Measurements from ENCODE around the gene C3.

Gene C3

DNA sequence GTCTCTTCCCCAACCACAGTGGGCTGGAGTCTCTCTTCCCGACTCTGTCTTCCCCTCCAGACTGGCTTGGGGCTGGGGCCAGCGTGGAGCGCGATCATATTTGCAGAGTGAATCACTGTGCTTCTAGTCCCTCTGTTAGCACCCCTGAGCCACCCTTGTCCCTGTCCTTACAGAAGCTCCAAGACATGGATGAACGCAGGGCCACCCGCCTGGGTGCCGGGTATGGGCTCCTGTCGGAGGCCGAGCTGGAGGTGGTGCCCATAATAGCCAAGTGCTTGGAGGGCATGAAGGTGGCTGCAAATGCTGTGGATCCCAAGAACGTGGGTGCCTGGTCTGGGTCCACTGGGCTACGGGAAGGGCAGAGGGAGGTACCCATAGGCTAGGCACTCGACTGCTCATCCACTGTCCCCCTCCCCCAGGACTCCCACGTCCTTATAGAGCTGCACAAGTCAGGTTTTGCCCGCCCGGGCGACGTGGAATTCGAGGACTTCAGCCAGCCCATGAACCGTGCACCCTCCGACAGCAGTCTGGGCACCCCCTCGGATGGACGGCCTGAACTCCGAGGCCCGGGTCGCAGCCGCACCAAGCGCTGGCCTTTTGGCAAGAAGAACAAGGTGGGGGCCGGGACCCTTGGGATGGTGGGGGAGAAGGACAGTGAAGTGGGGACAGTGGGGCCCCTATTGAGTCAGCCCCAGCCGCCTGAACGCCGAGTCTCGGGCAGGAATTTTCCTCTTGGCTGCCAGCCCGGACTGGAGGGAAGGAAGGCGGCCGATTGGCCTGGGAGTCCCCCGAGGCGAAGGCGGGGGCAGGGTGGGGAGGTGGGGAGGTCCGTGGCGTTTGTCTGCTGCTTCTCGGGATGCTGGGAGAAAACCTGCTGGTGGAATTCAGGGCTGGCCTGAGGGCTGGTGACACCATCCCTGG lies 24.2 kb upstream of the C3 start:
- H3K4me3 ChIP-seq (replicated peaks; ENCODE audit: low read depth, low read length), result peak overlapping the region; percentile 9
- TF ChIP-seq, protein P1, sequence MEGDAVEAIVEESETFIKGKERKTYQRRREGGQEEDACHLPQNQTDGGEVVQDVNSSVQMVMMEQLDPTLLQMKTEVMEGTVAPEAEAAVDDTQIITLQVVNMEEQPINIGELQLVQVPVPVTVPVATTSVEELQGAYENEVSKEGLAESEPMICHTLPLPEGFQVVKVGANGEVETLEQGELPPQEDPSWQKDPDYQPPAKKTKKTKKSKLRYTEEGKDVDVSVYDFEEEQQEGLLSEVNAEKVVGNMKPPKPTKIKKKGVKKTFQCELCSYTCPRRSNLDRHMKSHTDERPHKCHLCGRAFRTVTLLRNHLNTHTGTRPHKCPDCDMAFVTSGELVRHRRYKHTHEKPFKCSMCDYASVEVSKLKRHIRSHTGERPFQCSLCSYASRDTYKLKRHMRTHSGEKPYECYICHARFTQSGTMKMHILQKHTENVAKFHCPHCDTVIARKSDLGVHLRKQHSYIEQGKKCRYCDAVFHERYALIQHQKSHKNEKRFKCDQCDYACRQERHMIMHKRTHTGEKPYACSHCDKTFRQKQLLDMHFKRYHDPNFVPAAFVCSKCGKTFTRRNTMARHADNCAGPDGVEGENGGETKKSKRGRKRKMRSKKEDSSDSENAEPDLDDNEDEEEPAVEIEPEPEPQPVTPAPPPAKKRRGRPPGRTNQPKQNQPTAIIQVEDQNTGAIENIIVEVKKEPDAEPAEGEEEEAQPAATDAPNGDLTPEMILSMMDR (IDR thresholded peaks at IDR 0.05; ENCODE audit: low read depth, low read length, missing control alignments), result no peak
- DNase-seq (ENCODE audit: extremely low read depth, low read depth), result no peak

DNA sequence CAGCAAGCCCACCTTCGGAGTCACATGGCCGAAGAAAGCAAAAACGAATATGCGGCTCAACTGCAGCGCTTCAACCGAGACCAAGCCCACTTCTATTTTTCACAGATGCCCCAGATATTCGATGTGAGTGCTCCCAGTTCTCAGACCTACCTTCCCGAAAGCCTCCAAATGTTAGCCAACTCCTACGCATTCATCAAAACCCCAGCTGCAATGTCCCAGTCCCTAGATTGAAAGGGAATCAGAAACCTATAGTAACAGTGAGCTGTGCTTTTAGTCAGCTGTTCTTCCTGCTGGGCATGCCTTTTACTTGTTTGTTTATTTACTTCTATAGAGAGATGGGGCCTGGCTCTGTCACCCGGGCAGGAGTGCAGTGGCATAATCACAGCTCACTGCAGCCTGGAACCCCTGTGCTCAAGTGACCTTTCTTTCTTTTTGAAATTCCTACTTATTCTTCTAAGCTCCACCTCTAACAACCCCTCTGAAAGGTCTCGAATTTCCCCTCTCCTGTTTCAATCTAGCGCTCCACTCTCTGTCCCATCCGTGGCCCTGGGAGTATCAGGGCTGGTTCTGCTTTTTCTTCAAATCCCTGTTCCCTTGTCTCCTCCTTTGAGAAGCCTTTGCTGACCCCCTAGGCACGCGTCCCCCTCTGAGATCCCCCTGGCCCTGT lies 23.4 kb upstream of the C3 start:
- DNase-seq (ENCODE audit: extremely low read depth, low read depth), result no peak
- TF ChIP-seq, protein P1 (IDR thresholded peaks at IDR 0.05; ENCODE audit: low read depth, low read length, missing control alignments), result no peak
- H3K4me3 ChIP-seq (replicated peaks; ENCODE audit: low read depth, low read length), result peak overlapping the region; percentile 9

DNA sequence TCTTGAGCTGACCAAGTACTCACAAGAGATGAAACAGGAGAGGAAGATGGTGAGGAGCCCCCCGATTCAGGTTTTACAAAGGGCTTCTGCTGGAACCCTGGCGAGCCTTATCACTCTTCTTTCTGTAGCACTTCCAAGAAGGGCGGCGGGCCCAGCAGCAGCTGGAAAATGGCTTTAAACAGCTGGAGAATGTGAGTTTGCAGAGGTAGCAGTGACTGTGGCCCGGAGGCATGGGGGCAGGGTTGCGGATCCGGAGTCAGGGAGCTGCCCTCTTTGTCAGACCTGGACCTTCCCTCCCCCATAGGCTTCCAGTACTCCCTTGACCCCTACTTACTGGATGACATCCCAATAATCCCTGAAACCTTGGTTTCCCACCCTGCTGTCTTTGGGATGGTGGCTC lies 22.6 kb upstream of the C3 start:
- no peak overlapping the region for H3K4me3 ChIP-seq (replicated peaks; ENCODE audit: low read depth, low read length)
- TF ChIP-seq, protein P1 (IDR thresholded peaks at IDR 0.05; ENCODE audit: low read depth, low read length, missing control alignments), result no peak
- no peak for DNase-seq (ENCODE audit: extremely low read depth, low read depth)

DNA sequence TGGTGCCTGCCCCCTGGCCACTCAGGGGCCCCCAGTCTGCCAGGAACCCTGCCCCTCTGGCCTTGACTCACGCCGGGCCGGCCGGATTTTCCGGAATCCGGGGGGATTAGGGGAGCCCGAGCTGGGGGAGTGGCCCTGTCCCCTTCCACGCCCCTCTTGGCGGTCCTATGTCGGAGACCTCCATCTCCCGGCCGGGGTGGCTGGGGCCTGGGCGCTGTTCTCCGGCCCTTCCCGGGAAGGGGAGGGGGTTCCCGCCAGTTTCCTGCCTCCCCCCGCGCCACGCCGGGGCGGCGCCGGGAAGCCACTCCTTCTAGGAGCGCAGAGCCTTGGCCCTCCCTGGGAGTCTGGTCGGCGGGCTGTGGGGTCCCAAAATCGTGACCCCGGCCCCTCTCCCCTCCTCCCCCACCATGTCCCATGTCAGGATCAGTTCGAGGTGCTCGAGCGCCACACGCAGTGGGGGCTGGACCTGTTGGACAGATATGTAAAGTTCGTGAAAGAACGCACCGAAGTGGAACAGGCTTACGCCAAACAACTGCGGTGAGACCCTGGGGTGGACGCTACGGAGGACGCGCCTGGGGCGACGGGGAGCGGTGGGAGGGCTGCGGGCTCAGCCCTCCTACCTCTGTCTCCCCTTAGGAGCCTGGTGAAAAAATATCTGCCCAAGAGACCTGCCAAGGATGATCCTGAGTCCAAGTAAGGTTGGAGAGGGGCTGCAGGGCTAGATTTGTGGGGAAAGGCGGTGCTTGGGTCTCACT lies 20.3 kb upstream of the C3 start:
- DNase-seq (ENCODE audit: extremely low read depth, low read depth), result no peak
- TF ChIP-seq, protein P1 (IDR thresholded peaks at IDR 0.05; ENCODE audit: low read depth, low read length, missing control alignments), result no peak
- H3K4me3 ChIP-seq (replicated peaks; ENCODE audit: low read depth, low read length), result peak overlapping the region; percentile 87

DNA sequence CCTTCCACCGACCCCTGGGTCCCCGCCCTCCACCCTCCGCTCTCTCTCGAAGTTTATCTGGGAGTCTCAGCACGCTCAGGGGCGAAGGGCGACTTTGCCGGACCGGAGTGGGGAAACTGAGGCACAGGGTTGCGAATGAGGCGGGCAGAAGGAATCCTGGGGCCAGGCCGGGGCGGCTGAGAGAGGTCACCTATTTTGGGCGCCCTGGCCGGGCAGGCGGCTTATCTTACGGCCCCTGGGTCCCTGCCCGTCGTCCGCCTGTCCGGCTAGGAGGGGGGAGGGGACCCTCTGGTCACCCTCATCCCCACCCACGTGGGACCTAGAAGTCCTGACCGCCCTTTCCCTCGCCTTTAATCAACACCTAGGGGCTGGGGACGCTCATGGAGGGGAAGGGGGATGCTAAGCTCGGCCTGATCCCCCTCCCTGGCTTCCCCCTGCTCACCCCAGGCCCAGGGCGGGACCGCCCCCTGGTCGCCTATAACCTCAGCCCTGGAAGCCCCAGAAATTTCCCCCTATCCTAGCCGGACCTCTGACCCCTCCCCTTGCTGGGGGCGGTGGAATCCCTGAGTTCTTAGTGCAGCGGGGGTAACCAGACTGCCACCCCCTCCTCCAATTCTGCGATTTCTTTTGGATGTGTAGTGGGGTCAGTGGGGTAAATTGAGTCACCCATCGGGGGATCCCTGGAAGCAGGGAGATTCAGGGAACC lies 19.6 kb upstream of the C3 start:
- TF ChIP-seq, protein P1 (IDR thresholded peaks at IDR 0.05; ENCODE audit: low read depth, low read length, missing control alignments), result no peak
- no peak for DNase-seq (ENCODE audit: extremely low read depth, low read depth)
- H3K4me3 ChIP-seq (replicated peaks; ENCODE audit: low read depth, low read length), result peak overlapping the region; percentile 87

DNA sequence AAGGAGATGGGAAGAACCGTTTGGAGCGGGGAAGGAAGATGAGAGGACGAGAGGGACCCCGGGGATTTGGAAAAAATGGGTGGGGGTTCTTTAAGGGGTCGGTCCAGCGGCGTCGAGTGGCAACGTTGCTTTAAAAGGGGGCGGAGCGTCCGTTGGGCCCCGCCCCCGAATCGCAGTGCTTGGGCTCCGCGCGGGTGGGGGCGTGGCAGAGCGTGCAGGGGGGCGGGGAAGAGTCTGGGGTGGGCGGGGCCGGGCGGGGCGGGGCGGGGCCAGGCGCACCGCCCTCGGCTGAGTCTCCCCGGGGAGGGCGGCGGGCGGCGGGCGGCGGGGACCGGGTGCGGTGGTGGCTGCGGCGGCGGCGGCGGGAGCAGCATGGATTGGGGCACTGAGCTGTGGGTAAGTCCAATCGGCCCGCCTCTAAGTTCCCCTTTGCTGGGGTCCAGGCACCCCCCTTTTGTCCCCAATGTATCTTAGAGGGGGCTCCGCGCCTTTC lies 19.0 kb upstream of the C3 start, which contains the start of gene TRIP10:
TSS of gene TRIP10 (plus strand) at position 291 of the 493 bp plus-strand sequence. CDS start at position 373, 82 bp downstream.
- peak within 1 kb of the TSS; percentile 87 for H3K4me3 ChIP-seq (replicated peaks; ENCODE audit: low read depth, low read length)
- no peak for DNase-seq (ENCODE audit: extremely low read depth, low read depth)
- TF ChIP-seq, protein P1 (IDR thresholded peaks at IDR 0.05; ENCODE audit: low read depth, low read length, missing control alignments), result no peak

All from HFF-Myc (cell line).